22Rv1 (cell line): ENCODE measurements around the gene UBC.

Experiments used
- ZFX ChIP-seq: fragments of 450-650 bp; IDR thresholded peaks from 2 replicates; pipeline ENCODE4 v1.6.1; 2017; ENCODE audit warnings: antibody characterized with exemption, borderline replicate concordance
- TF ChIP-seq, protein P1 (sequence below): fragments of 450-650 bp; IDR thresholded peaks from 2 replicates; pipeline ENCODE4 v1.5.1; 2017; ENCODE audit warnings: mild to moderate bottlenecking

DNA sequence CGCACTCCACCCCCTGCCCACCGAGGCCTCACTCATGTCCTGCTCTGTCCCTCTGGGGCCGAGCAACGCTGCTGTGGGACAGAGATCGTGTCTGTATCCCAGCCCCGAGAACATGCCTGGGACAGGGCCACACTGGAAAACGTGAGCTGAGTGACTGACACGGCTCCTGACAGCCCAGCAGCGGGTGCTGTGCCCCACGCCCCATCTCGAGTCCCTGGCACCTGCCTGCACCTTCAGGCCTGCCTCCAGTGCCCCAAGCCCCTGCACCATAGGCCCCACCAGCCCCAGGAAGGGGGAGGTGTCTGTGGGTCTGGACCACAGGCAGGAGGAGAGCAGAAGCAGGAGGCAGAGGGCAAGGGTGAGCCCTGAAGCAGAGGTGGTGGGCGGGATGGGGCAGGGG lies 34.6 kb upstream of the UBC start:
- TF ChIP-seq, protein P1, sequence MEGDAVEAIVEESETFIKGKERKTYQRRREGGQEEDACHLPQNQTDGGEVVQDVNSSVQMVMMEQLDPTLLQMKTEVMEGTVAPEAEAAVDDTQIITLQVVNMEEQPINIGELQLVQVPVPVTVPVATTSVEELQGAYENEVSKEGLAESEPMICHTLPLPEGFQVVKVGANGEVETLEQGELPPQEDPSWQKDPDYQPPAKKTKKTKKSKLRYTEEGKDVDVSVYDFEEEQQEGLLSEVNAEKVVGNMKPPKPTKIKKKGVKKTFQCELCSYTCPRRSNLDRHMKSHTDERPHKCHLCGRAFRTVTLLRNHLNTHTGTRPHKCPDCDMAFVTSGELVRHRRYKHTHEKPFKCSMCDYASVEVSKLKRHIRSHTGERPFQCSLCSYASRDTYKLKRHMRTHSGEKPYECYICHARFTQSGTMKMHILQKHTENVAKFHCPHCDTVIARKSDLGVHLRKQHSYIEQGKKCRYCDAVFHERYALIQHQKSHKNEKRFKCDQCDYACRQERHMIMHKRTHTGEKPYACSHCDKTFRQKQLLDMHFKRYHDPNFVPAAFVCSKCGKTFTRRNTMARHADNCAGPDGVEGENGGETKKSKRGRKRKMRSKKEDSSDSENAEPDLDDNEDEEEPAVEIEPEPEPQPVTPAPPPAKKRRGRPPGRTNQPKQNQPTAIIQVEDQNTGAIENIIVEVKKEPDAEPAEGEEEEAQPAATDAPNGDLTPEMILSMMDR, result no peak
- no peak for TF ChIP-seq ZFX
